MM.1S (cell line): Measurements from ENCODE around the gene HAPLN2.

Experiments used
- EZH2 ChIP-seq: fragments of 300-600 bp; sonication (generic); optimal IDR thresholded peaks from 2 replicates; pipeline ENCODE3; 2017; ENCODE audit warnings: low read depth, mild to moderate bottlenecking, antibody characterized with exemption, low read length, mixed read lengths
- TF ChIP-seq, protein P1 (sequence below): fragments of 300-600 bp; sonication (generic); IDR thresholded peaks from 2 replicates; pipeline ENCODE4 v1.5.1; 2016; ENCODE audit warnings: antibody characterized with exemption, low read length, mixed read lengths

DNA sequence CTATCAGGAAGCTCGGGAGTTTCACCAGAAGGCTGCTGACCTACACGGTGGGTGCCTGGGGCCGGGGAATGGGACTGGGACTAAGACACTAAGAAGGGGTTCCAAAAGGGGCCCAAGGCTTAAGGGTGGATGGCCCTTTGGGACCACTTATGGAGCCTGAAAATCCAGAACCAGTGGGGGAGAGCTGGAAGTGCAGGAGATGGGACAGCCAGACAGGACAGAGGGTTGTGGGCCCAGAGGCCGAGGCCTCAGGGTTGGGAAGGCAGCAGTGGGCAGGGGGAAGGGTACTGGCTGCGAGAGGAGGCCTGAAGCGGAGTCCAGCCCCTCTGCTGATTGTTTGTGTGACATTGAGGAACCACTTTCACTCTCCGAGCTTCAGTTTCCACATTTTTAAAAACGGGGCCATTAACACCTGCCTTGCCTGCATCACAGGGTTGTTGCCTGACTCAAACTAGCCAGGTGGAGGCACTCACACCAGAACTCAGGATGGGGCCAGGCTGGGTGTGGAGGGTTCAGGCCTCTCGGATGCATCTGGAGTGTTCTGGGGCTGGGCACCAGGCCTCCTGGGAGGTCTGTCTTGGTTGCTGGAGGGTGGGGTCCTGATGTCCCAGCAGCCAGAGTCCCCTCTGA lies 36.7 kb upstream of the HAPLN2 start:
- TF ChIP-seq, protein P1, sequence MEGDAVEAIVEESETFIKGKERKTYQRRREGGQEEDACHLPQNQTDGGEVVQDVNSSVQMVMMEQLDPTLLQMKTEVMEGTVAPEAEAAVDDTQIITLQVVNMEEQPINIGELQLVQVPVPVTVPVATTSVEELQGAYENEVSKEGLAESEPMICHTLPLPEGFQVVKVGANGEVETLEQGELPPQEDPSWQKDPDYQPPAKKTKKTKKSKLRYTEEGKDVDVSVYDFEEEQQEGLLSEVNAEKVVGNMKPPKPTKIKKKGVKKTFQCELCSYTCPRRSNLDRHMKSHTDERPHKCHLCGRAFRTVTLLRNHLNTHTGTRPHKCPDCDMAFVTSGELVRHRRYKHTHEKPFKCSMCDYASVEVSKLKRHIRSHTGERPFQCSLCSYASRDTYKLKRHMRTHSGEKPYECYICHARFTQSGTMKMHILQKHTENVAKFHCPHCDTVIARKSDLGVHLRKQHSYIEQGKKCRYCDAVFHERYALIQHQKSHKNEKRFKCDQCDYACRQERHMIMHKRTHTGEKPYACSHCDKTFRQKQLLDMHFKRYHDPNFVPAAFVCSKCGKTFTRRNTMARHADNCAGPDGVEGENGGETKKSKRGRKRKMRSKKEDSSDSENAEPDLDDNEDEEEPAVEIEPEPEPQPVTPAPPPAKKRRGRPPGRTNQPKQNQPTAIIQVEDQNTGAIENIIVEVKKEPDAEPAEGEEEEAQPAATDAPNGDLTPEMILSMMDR, result no peak
- no peak for TF ChIP-seq EZH2
